22Rv1 (cell line): ENCODE data around the gene JAK3.

ENCODE experiments used
- H3K27ac ChIP-seq: fragments of 450-650 bp; 2 replicates; pipeline ENCODE4 v1.5.1; 2017
- CTCF ChIP-seq: fragments of 450-650 bp; IDR thresholded peaks from 2 replicates; pipeline ENCODE4 v1.5.1; 2017; ENCODE audit warnings: mild to moderate bottlenecking
- ZFX ChIP-seq: fragments of 450-650 bp; IDR thresholded peaks from 2 replicates; pipeline ENCODE4 v1.6.1; 2017; ENCODE audit warnings: antibody characterized with exemption, borderline replicate concordance

Gene JAK3

GRCh38 chr19:17869114-17869608 lies 21.4 kb upstream of the JAK3 start:
- TF ChIP-seq CTCF (no peak), ZFX (no peak)
- no peak overlapping the region for H3K27ac ChIP-seq

GRCh38 chr19:17868669-17869068 lies 20.9 kb upstream of the JAK3 start:
- no peak overlapping the region for H3K27ac ChIP-seq

GRCh38 chr19:17866964-17867486 lies 19.2 kb upstream of the JAK3 start:
- TF ChIP-seq CTCF = no peak
- peak overlapping the region; percentile 84; the same call in 1 of the 2 replicates for H3K27ac ChIP-seq

More at GRCh38 chr19:17868669-17869068, 20.9 kb upstream of the JAK3 start:
- TF ChIP-seq ZFX (no peak), CTCF (no peak)

GRCh38 chr19:17866312-17866963 lies 18.7 kb upstream of the JAK3 start:
- TF ChIP-seq ZFX (no peak), CTCF (no peak)
- H3K27ac ChIP-seq = peak overlapping the region; percentile 84

GRCh38 chr19:17865364-17866311 lies 17.9 kb upstream of the JAK3 start:
- peak overlapping the region; percentile 84 for H3K27ac ChIP-seq
- no peak for TF ChIP-seq ZFX
- TF ChIP-seq CTCF = no peak

GRCh38 chr19:17863520-17864182 lies 15.9 kb upstream of the JAK3 start:
- TF ChIP-seq CTCF = no peak
- TF ChIP-seq ZFX = no peak
- peak overlapping the region; percentile 84 for H3K27ac ChIP-seq
